Left lobe of liver (tissue), 2 donors: Measurements from ENCODE around the gene SMIM36. TPM values are rescaled to one million over a fixed set of nuclear protein-coding genes. Genes with fewer than 3 reads are reported as not detected.
A peak's percentile ranks its signal among the peaks of the same experiment; 100 is the strongest.
"Not testable (repeated sequence)": the region's sequence is repeated elsewhere in the genome, so short reads cannot be mapped to it uniquely, and the experiment has no call there.

ENCODE experiments used
- ATAC-seq: fragments of 200-7000 bp; cut with Tn5 transposase; one replicate; pipeline ENCODE4 v1.9.1; 2020; ENCODE audit warnings: mild to moderate bottlenecking, moderate library complexity
- DNase-seq: peaks from one replicate; pipeline ENCODE4 v3.0.0-alpha.2; 2020; ENCODE audit warnings: low spot score
- total RNA-seq: library from RNA; stranded (reverse); gene quantifications from one replicate; pipeline ENCODE4 v1.2.1, GENCODE V29; 2021
- donor health status: DM: no; HTN: no; CAD: no; lungs with moderate emphysema.
- donor health status: DM: no; HTN: yes; CAD: no.

The SMIM36 gene
- total RNA-seq, 1 donor from 2014 or later = not detected

GRCh38 chr17:55436224-55437158 lies 74.8 kb downstream of the SMIM36 start:
- ATAC-seq (no peak), DNase-seq (no peak)

GRCh38 chr17:55435408-55435807 lies 75.8 kb downstream of the SMIM36 start:
- DNase-seq (no peak), ATAC-seq (no peak)

- DNase-seq (no peak), ATAC-seq (no peak)
Observed at GRCh38 chr17:55434721-55435120, 76.5 kb downstream of the SMIM36 start.

GRCh38 chr17:55433629-55434422 lies 77.4 kb downstream of the SMIM36 start:
- ATAC-seq (peak; percentile 72), DNase-seq (no peak)

DNA sequence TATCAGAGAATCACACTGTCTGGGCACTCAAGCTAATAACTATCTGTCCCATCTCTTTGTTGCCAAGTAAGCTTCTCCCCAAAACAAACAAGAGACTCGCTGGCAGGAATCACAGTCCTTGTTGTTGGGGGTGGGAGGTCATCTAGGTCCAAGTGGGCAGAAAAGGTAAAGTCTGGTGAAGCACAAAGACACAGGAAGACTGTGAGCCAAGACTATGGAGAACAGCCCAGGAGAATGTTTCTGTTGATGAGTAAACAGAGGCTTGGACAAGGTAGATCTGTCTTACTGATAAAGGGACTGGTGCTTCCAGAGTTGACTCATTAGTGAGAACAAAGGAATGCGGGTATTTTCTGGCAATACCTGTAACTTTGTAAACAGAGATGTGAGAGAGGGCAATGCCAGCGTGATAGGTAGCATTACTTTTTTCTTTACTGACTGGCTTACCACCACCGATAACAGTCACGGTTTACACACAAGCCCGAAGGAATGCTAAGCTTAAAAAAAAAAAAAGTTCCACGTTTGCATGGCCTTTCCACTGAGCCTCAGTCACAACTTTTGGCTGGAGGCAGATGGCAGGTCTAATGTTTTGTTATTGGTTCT lies 78.1 kb downstream of the SMIM36 start:
- ATAC-seq = peak; percentile 69
- DNase-seq = no peak

- DNase-seq (no peak), ATAC-seq (no peak)
Observed at GRCh38 chr17:55432358-55433028, 78.8 kb downstream of the SMIM36 start.

DNA sequence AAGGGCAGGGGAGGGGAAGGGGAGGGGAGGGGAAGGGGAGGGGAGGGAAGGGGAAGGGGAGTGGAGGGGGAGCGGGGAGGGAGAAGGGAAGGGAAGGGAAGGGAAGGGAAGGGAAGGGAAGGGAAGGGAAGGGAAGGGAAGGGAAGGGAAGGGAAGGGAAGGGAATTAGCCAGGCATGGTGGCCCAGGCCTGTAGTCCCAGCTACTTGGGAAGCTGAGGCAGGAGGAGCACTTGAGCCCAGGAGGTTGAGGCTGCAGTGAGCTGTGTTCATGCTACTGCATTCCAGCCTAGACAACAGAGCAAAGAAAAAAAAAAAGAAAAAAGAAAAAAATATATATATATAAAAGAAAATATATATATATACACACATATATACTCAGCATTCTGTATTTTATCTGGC lies 79.3 kb downstream of the SMIM36 start:
- DNase-seq, ATAC-seq: not testable (repeated sequence)

GRCh38 chr17:55430541-55431288 lies 80.5 kb downstream of the SMIM36 start:
- ATAC-seq = no peak

DNA sequence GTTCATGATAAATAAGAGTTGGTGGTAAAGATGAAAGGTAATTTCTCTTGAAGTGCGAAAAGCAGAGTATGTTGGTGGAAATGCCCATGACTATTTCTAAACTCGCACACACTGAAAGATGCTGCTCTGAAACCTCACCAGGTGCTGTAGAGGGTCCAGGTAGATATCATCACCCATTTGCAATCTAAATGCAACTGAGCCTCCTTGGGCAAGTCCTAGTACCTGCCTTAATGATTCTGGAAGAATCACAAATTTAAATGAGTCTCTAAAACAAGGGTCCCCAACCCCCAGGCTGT lies 83.7 kb downstream of the SMIM36 start:
- ATAC-seq (no peak), DNase-seq (no peak)

More at GRCh38 chr17:55430541-55431288, 80.5 kb downstream of the SMIM36 start:
- no peak for DNase-seq

GRCh38 chr17:55426851-55427586 lies 84.2 kb downstream of the SMIM36 start:
- no peak for ATAC-seq
- DNase-seq = no peak

GRCh38 chr17:55424893-55425540 lies 86.2 kb downstream of the SMIM36 start:
- DNase-seq (no peak), ATAC-seq (no peak)

DNA sequence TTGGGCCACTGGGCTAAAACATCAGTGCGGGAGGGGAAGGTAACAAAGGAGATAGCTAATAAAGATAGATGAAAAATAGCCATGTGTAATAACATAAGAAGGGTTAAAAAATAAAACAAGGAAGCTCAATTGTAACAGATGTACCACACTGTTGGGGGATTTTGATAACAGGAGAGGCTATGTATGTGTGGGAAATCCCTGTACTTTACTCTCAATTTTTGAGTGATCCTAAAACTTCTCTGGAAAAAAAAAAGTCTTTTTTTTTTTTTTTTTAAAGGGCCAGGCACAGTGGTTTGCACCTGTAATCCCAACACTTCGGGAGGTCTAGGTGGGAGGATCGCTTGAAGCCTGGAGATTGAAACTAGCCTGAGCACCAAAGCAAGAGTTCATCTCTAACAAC lies 87.7 kb downstream of the SMIM36 start:
- ATAC-seq = no peak

DNA sequence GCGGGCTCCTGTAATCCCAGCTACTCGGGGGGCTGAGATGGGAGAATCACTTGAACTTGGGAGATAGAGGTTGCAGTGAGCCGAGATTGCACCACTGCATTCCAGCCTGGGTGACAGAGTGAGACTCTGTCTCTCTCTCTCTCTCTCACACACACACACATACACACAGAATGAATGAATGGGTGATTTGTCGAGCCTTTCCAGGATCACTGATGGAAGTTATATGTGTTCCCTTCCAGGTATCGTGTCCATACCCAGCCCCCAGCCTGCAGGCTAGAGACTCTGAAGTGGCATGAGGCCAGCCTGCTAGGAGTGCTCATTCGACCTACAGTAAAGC lies 88.5 kb downstream of the SMIM36 start:
- not testable (repeated sequence) for ATAC-seq, DNase-seq

More for the DNA sequence above, 87.7 kb downstream of the SMIM36 start:
- DNase-seq = no peak

DNA sequence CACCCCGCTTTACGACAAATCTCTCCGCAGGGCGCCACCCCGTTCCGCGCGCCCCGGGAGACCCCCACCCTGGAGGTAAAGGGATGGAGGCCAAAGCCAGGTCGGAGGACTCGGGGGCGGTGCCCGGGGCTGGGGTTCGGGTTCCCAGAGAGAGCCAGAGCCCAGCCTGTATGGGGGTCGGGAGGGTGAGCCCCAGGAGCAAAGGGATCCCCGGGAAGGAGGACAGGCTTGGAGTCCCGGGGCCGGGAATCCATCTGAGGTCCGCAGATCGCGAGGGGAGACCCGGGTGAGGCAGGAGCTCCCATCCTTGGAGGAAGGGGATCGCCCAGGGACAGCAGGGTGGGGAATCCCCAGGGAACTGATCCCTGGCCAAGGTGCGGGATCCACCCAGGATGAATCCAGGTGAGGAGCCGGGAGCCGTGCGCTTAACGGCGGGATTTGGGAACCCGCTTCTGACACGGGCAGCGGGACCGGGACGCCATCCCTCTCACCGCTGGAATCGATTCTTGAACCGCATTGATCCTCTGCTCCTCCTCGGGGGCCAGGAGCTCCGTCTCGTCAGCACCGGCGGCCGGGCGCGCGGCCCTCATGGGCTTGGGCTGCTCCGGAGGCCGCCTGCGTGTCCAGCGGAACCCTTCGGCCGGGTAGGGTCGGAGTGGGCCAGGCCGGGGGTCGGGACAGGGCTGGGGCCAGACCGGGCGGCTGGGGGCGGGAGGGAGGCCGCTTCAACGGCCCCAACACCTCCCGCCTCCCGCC lies 89.9 kb downstream of the SMIM36 start, which contains the start of gene MMD:
TSS of gene MMD (minus strand) at position 657 of the 756 bp plus-strand sequence. CDS start at position 517, 140 bp downstream.
- DNase-seq (peak; percentile 66), ATAC-seq (peak; percentile 59)

DNA sequence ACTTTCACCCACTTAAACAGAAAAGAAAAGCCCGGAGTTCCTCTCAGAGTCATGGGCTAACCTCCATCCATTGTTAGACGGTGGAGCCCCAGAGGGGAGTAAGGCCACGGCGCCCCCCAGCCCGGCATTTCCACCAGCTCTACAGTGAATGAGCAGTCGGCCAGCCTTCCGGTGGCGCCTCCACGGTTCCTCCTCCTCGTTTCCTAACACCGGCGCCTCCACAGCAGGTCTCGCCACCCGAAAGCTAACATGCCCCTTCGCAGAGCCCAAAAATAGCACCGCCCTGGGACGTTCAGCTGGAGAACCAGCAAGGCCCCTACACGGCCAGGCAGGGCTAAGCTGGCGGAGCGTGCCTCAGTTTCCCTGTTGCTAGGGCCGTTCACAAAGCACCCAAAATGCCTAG lies 90.5 kb downstream of the SMIM36 start:
- peak; percentile 29 for ATAC-seq
- DNase-seq = peak; percentile 55

- ATAC-seq (no peak), DNase-seq (no peak)
Observed at GRCh38 chr17:55420067-55420775, 91.0 kb downstream of the SMIM36 start.
